Measurements from ENCODE around the gene EXOC6B. TPM values are rescaled to one million over a fixed set of nuclear protein-coding genes. Genes with fewer than 3 reads are reported as not detected.

EXOC6B gene
- total RNA-seq, 1 donor from 2014 or later: 46.1 TPM

GRCh38 chr2:72822794-72823193 is 3.0 kb downstream of the EXOC6B start:
- peaks cover 16% of the 10 kb centered on the region for H3K4me1 Mint-ChIP-seq (ENCODE audit: unreplicated experiment)
- H3K9me3 Mint-ChIP-seq: peaks cover 4% of the 10 kb centered on the region
- no peak for DNase-seq (ENCODE audit: extremely low spot score, unreplicated experiment)
- peaks cover 21% of the 10 kb centered on the region for H3K36me3 Mint-ChIP-seq
- H3K27me3 Mint-ChIP-seq: no peaks in the 10 kb centered on the region
- peak overlapping the region; percentile 78 for H3K4me3 Mint-ChIP-seq
- no peak for TF ChIP-seq CTCF (conservative IDR thresholded peaks at IDR 0.05)
- peak overlapping the region; percentile 73 for H3K27ac Mint-ChIP-seq

DNA sequence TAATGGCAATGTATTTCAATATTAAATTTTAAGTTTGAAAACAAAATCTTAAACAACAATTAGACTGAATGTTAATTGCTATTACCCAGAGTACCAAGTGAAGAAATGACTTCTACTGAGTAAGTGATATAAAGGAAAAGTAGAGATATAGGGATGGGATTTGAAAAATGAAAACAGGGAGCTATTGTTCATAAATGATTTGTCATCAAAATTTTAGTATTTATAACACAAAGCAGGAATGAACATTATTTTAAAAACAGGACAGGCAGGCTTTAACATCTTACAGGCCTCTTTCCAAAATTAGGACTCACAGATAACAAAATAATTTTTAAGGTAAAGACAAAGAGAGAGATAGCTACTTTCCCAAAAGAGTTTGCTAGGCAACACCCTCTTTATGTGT is 3.9 kb downstream of the EXOC6B start:
- no peak for TF ChIP-seq CTCF (conservative IDR thresholded peaks at IDR 0.05)
- Mint-ChIP-seq H3K4me3 (peak overlapping the region; percentile 78), H3K36me3 (peaks cover 25% of the 10 kb centered on the region), H3K27me3 (no peaks in the 10 kb centered on the region), H3K9me3 (peaks cover 4% of the 10 kb centered on the region), H3K4me1 (ENCODE audit: unreplicated experiment) (peaks cover 16% of the 10 kb centered on the region), H3K27ac (peak overlapping the region; percentile 73)
- DNase-seq (ENCODE audit: extremely low spot score, unreplicated experiment): no peak

DNA sequence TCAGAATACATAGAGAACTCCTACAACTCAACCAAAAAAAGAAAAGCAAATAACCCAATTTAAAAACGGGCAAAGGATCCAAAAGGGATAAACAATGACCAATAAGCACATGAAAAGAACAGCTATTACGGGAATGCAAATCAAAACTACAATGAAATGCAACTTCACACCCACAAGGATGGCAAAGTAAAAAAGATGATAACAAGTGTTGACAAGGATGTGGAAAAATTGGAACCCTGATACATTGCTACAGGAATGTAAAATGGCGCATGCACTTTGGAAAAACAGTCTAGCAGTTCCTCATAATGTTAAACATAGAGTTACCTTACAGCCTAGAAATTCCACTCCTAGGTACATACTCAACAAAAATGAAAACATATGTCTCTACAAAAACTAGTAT is 4.7 kb downstream of the EXOC6B start:
- peaks cover 25% of the 10 kb centered on the region for H3K36me3 Mint-ChIP-seq
- no peak for DNase-seq (ENCODE audit: extremely low spot score, unreplicated experiment)
- H3K4me1 Mint-ChIP-seq (ENCODE audit: unreplicated experiment): peaks cover 16% of the 10 kb centered on the region
- peak overlapping the region; percentile 44 for H3K4me3 Mint-ChIP-seq
- H3K9me3 Mint-ChIP-seq: peaks cover 4% of the 10 kb centered on the region
- no peaks in the 10 kb centered on the region for H3K27me3 Mint-ChIP-seq
- no peak for TF ChIP-seq CTCF (conservative IDR thresholded peaks at IDR 0.05)
- no peak overlapping the region for H3K27ac Mint-ChIP-seq

GRCh38 chr2:72819501-72819900 is 6.3 kb downstream of the EXOC6B start:
- Mint-ChIP-seq H3K36me3 (peaks cover 32% of the 10 kb centered on the region), H3K27me3 (no peaks in the 10 kb centered on the region), H3K9me3 (peaks cover 4% of the 10 kb centered on the region), H3K27ac (no peak overlapping the region), H3K4me1 (ENCODE audit: unreplicated experiment) (peaks cover 11% of the 10 kb centered on the region), H3K4me3 (no peak overlapping the region)
- no peak for TF ChIP-seq CTCF (conservative IDR thresholded peaks at IDR 0.05)
- no peak for DNase-seq (ENCODE audit: extremely low spot score, unreplicated experiment)

GRCh38 chr2:72815655-72816278 is 10.1 kb downstream of the EXOC6B start:
- no peak overlapping the region for H3K4me3 Mint-ChIP-seq
- H3K4me1 Mint-ChIP-seq (ENCODE audit: unreplicated experiment): no peaks in the 10 kb centered on the region
- DNase-seq (ENCODE audit: extremely low spot score, unreplicated experiment): no peak
- H3K27me3 Mint-ChIP-seq: no peaks in the 10 kb centered on the region
- H3K36me3 Mint-ChIP-seq: peaks cover 33% of the 10 kb centered on the region
- H3K27ac Mint-ChIP-seq: no peak overlapping the region
- peaks cover 4% of the 10 kb centered on the region for H3K9me3 Mint-ChIP-seq
- no peak for TF ChIP-seq CTCF (conservative IDR thresholded peaks at IDR 0.05)
